ENCODE measurements around the gene NEK5. TPM values are rescaled to one million over a fixed set of nuclear protein-coding genes. Genes with fewer than 3 reads are reported as not detected.

NEK5 gene
- total and polyA plus RNA-seq, 2 experiments from 2014 or later, result 0.19 TPM; not detected in 1

- Histone ChIP-seq H3K4me1 (ENCODE audit: insufficient read depth) (peaks cover 17% of the 10 kb centered on the region; the same call in 1 of the 2 replicates), H3F3A (ENCODE audit: insufficient read depth) (0 out of 2 replicates have a peak, but pooled peaks cover 12% of the 10 kb centered on the region), H3K9me3 (ENCODE audit: low read depth) (no peaks in the 10 kb centered on the region), H3K27me3 (replicated peaks; ENCODE audit: insufficient read depth) (no peaks in the 10 kb centered on the region), H2AFZ (0 out of 2 replicates have a peak overlapping the region, but pooled peaks have one; percentile 20), H3K36me3 (ENCODE audit: low read depth) (no peaks in the 10 kb centered on the region), H3K4me3 (no peak overlapping the region), H3K9ac (no peak overlapping the region), H3K79me2 (ENCODE audit: insufficient read depth) (peaks cover 13% of the 10 kb centered on the region; the same call in 1 of the 2 replicates), H3K9me2 (ENCODE audit: insufficient read depth) (no peaks in the 10 kb centered on the region), H3K27ac (peak overlapping the region; percentile 10), H3K4me2 (ENCODE audit: unreplicated experiment) (no peak overlapping the region), H4K20me1 (ENCODE audit: insufficient read depth) (no peaks in the 10 kb centered on the region)
- in situ Hi-C loops (cut with MboI), result no loop called here
- peak; percentile 51 for DNase-seq
- WGBS, 2 experiments (ENCODE audit: low coverage in 1 of 2, low lambda C conversion rate in 2 of 2, missing lambda C conversion rate in 2 of 2), result 21 to 31% methylated on average over 1 of the region's 1 CpG
- TF ChIP-seq EZH2phosphoT487 (IDR thresholded peaks at IDR 0.05; ENCODE audit: insufficient read depth, low read depth), result no peak
- no peak for TF ChIP-seq EZH2 (IDR thresholded peaks at IDR 0.05; ENCODE audit: insufficient read depth, poor library complexity, severe bottlenecking)
Observed at GRCh38 chr13:52156724-52157261, 27.9 kb upstream of the NEK5 start.

GRCh38 chr13:52155177-52155576, 26.3 kb upstream of the NEK5 start:
- DNase-seq, result no peak
- Histone ChIP-seq H3K9me3 (ENCODE audit: low read depth) (no peaks in the 10 kb centered on the region), H3F3A (ENCODE audit: insufficient read depth) (0 out of 2 replicates have a peak, but pooled peaks cover 12% of the 10 kb centered on the region), H2AFZ (no peak overlapping the region), H3K4me2 (ENCODE audit: unreplicated experiment) (no peak overlapping the region), H4K20me1 (ENCODE audit: insufficient read depth) (no peaks in the 10 kb centered on the region), H3K27me3 (replicated peaks; ENCODE audit: insufficient read depth) (no peaks in the 10 kb centered on the region), H3K36me3 (ENCODE audit: low read depth) (0 out of 2 replicates have a peak, but pooled peaks cover 10% of the 10 kb centered on the region), H3K9me2 (ENCODE audit: insufficient read depth) (no peaks in the 10 kb centered on the region), H3K79me2 (ENCODE audit: insufficient read depth) (peaks cover 13% of the 10 kb centered on the region; the same call in 1 of the 2 replicates), H3K27ac (no peak overlapping the region), H3K4me3 (no peak overlapping the region), H3K9ac (no peak overlapping the region), H3K4me1 (ENCODE audit: insufficient read depth) (peaks cover 17% of the 10 kb centered on the region; the same call in 1 of the 2 replicates)
- in situ Hi-C loops (cut with MboI), result no loop called here
- 76 to 96% methylated on average over 1 of the region's 1 CpG for WGBS, 2 experiments (ENCODE audit: low coverage in 1 of 2, low lambda C conversion rate in 2 of 2, missing lambda C conversion rate in 2 of 2)
- TF ChIP-seq EZH2 (IDR thresholded peaks at IDR 0.05; ENCODE audit: insufficient read depth, poor library complexity, severe bottlenecking) (no peak), EZH2phosphoT487 (IDR thresholded peaks at IDR 0.05; ENCODE audit: insufficient read depth, low read depth) (no peak)

DNA sequence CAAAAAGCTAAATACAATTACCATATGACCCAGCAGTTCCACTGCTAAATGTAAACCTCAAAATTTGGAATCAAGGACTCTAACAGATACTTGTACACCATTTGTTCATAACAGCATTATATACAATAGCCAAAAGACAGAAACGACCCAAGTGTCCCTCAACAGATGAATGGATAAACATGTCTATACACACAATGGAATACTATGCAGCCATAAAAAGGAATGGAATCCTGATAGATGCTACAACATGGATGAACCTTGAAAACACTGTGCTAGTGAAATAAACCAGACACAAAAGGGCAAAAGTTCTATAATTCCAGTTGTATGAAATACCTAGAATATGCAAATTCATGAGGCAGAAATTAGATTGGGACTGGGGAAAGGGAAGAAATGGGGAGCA, 18.4 kb upstream of the NEK5 start:
- 44 to 48% methylated on average over 1 of the region's 1 CpG for WGBS, 2 experiments (ENCODE audit: low coverage in 1 of 2, low lambda C conversion rate in 2 of 2, missing lambda C conversion rate in 2 of 2)
- Histone ChIP-seq H3K27ac (no peak overlapping the region), H3K9ac (no peak overlapping the region), H4K20me1 (ENCODE audit: insufficient read depth) (no peaks in the 10 kb centered on the region), H3K27me3 (replicated peaks; ENCODE audit: insufficient read depth) (no peaks in the 10 kb centered on the region), H3K79me2 (ENCODE audit: insufficient read depth) (no peaks in the 10 kb centered on the region), H3F3A (ENCODE audit: insufficient read depth) (no peaks in the 10 kb centered on the region), H3K4me1 (ENCODE audit: insufficient read depth) (no peaks in the 10 kb centered on the region), H3K36me3 (ENCODE audit: low read depth) (peaks cover 28% of the 10 kb centered on the region; the same call in 1 of the 2 replicates), H3K9me2 (ENCODE audit: insufficient read depth) (no peaks in the 10 kb centered on the region), H3K4me2 (ENCODE audit: unreplicated experiment) (no peak overlapping the region), H3K9me3 (ENCODE audit: low read depth) (no peaks in the 10 kb centered on the region), H3K4me3 (no peak overlapping the region), H2AFZ (no peak overlapping the region)
- no peak for DNase-seq
- in situ Hi-C loops (cut with MboI), result loop anchor here (25.0 kb wide), 1 partner anchor 710 kb away; no protein-coding TSS in a partner anchor
- no peak for TF ChIP-seq EZH2phosphoT487 (IDR thresholded peaks at IDR 0.05; ENCODE audit: insufficient read depth, low read depth)
- no peak for TF ChIP-seq EZH2 (IDR thresholded peaks at IDR 0.05; ENCODE audit: insufficient read depth, poor library complexity, severe bottlenecking)

- DNase-seq, result peak; percentile 6
- H3K9me2 ChIP-seq (ENCODE audit: insufficient read depth), result no peaks in the 10 kb centered on the region
- H3K4me3 ChIP-seq, result no peak overlapping the region
- H4K20me1 ChIP-seq (ENCODE audit: insufficient read depth), result no peaks in the 10 kb centered on the region
- 79 to 80% methylated on average over 2 of the region's 2 CpGs for WGBS, 2 experiments (ENCODE audit: low coverage in 1 of 2, low lambda C conversion rate in 2 of 2, missing lambda C conversion rate in 2 of 2)
- H3K36me3 ChIP-seq (ENCODE audit: low read depth), result peaks cover 9% of the 10 kb centered on the region; the same call in 1 of the 2 replicates
- no peak overlapping the region for H2AFZ ChIP-seq
- TF ChIP-seq EZH2 (IDR thresholded peaks at IDR 0.05; ENCODE audit: insufficient read depth, poor library complexity, severe bottlenecking) (no peak), EZH2phosphoT487 (IDR thresholded peaks at IDR 0.05; ENCODE audit: insufficient read depth, low read depth) (no peak)
- no peak overlapping the region for H3K9ac ChIP-seq
- H3K27ac ChIP-seq, result no peak overlapping the region
- no peaks in the 10 kb centered on the region for H3F3A ChIP-seq (ENCODE audit: insufficient read depth)
- in situ Hi-C loops (cut with MboI), result loop anchor here (25.0 kb wide), 1 partner anchor 704 kb away; no protein-coding TSS in a partner anchor
- no peaks in the 10 kb centered on the region for H3K4me1 ChIP-seq (ENCODE audit: insufficient read depth)
- no peaks in the 10 kb centered on the region for H3K79me2 ChIP-seq (ENCODE audit: insufficient read depth)
- no peaks in the 10 kb centered on the region for H3K27me3 ChIP-seq (replicated peaks; ENCODE audit: insufficient read depth)
- no peak overlapping the region for H3K4me2 ChIP-seq (ENCODE audit: unreplicated experiment)
- no peaks in the 10 kb centered on the region for H3K9me3 ChIP-seq (ENCODE audit: low read depth)
Observed at GRCh38 chr13:52141299-52141698, 12.4 kb upstream of the NEK5 start.

Data from GM23248 (cell line).